ENCODE results near the gene LCAT. TPM values are rescaled to one million over a fixed set of nuclear protein-coding genes. Genes with fewer than 3 reads are reported as not detected.
A peak's percentile ranks its signal among the peaks of the same experiment; 100 is the strongest.

Gene LCAT
- total and polyA plus RNA-seq, 9 donors = 12.5 to 30.0 (median 25.5) TPM

DNA sequence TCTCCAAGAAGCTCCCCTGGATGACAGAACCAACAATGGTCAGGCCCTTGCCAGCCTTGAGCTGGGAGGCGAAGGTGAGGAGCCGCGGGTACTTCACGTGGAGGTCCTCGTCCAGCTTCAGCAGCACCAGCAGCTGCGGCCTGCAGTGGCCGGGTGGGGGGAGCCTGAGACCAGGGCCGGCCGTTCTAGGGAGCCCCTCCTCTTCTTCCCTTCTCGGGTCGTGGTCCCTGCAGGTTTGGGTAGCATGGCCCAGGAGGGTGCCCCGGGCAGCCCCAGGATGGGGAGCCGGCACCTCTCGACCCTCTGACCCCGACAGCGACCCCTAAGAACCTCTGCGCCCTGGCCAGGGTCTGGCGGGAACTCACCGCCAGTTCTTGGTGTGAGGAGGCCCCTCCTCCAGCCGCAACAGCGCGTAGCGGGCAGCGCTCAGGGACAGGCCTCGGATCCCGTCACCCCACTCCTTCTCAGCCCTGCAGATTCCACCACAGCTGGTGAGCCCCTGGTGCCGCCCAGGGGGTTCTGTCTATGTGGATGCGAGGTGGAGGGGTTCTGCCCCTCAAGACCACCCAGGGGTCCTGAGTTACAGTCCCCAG, 3.1 kb upstream of the LCAT start:
- H3K27ac ChIP-seq (ENCODE audit: low read length) = no peak overlapping the region
- H3K9me3 ChIP-seq (replicated peaks; ENCODE audit: control insufficient read depth, low read depth, low read length) = no peaks in the 10 kb centered on the region
- 89% methylated on average over 20 of the region's 28 CpGs for WGBS (ENCODE audit: insufficient coverage)
- H3K4me3 ChIP-seq (ENCODE audit: low read length) = no peak overlapping the region
- H3K4me1 ChIP-seq (ENCODE audit: control insufficient read depth, insufficient read depth, low read length) = peaks cover 40% of the 10 kb centered on the region
- no peak for DNase-seq
- H3K27me3 ChIP-seq (ENCODE audit: control insufficient read depth, insufficient read depth, low read length) = no peaks in the 10 kb centered on the region
- H3K36me3 ChIP-seq (ENCODE audit: control insufficient read depth, insufficient read depth, low read length) = peaks cover 98% of the 10 kb centered on the region

DNA sequence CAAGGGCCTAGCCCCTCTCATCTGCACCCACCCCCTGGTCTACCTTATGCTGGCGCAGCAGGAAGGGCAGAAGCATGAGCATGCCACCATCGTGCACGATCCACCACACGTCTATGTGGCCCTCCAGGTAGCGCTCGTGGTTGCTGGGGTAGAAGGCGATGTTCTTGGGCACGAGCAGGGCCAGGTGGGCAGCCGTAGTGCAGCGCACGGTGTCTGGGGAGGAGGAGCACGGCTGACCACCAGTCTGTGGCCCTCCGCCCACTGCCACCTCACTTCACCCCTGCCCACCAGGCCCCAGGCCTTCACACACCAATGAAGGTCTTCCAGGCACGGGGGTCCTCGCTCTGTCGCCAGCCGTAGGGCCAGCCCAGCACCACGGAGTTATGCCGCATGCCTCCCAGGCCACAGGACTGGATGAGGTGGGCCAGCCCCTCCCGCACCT, 2.2 kb upstream of the LCAT start:
- WGBS (ENCODE audit: insufficient coverage) = 88% methylated on average over 18 of the region's 20 CpGs

DNA sequence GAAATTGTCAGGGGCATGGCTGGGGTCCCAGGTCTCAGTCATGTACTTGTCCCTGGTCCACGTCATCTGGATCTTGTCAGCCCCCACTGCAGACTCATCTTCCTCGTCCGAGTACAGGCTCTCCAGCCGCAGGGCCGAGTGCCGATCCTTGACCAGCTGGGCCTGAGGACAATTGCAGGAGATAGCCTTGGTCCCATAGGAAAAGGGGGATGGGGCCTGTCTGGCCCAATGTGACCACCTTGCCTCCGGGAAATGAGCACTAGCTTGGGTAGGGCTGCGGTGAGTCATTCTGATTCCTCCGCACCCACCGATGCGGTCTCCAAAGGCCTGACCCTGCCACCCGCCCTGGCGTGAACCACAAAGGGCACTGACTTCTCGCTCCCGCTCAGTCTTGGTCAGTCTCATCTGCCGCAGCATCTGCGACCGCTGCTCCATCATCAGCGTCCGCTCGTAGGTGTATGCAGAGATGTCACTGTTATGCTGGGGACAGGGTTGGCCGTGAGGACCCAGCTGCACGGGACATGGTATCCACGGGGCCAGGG, 1.5 kb upstream of the LCAT start:
- DNase-seq = no peak
- H3K36me3 ChIP-seq (ENCODE audit: control insufficient read depth, insufficient read depth, low read length) = peaks cover 93% of the 10 kb centered on the region
- peaks cover 24% of the 10 kb centered on the region for H3K4me1 ChIP-seq (ENCODE audit: control insufficient read depth, insufficient read depth, low read length)
- H3K27ac ChIP-seq (ENCODE audit: low read length) = peak overlapping the region; percentile 13
- H3K4me3 ChIP-seq (ENCODE audit: low read length) = no peak overlapping the region
- no peaks in the 10 kb centered on the region for H3K27me3 ChIP-seq (ENCODE audit: control insufficient read depth, insufficient read depth, low read length)
- H3K9me3 ChIP-seq (replicated peaks; ENCODE audit: control insufficient read depth, low read depth, low read length) = no peaks in the 10 kb centered on the region
- 85% methylated on average over 18 of the region's 24 CpGs for WGBS (ENCODE audit: insufficient coverage)

More for the DNA sequence above, 2.2 kb upstream of the LCAT start:
- DNase-seq = no peak
- Histone ChIP-seq H3K4me1 (ENCODE audit: control insufficient read depth, insufficient read depth, low read length) (peaks cover 31% of the 10 kb centered on the region), H3K4me3 (ENCODE audit: low read length) (no peak overlapping the region), H3K27me3 (ENCODE audit: control insufficient read depth, insufficient read depth, low read length) (no peaks in the 10 kb centered on the region), H3K27ac (ENCODE audit: low read length) (no peak overlapping the region), H3K36me3 (ENCODE audit: control insufficient read depth, insufficient read depth, low read length) (peaks cover 98% of the 10 kb centered on the region), H3K9me3 (replicated peaks; ENCODE audit: control insufficient read depth, low read depth, low read length) (no peaks in the 10 kb centered on the region)

DNA sequence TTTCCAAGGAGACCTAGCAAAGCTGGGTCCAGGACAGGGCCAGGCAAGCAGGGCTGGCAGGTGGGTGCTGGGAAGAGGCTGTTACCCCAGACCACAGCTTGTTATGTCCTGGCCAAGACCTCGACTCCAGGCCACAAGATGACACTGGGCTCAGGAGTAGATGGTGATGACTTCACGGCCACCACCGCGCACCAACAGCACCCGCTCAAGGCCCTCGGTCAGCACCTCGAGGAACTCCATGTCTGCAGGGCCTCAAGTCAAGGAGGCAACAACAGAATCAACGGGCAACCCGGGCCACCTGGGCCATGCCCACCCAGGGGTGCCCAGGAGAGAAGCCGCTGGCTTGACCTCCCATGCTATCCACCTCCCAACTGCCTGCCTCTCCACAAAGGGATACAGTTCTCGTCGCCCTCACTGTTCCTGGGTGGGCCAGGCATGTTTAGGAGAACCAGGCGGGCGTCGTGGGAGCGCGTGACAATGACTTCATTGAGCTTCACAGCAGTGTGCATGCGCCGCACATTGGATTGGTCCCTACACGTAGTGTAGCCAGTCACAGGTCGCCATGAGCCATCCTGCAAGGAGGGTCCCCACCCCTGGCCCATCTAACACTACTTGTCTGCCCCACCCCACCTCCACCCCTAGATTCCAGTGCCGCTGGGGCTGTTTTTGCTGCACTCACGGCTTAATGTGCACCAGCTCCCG, 921 bp upstream of the LCAT start:
- WGBS (ENCODE audit: insufficient coverage) = 86% methylated on average over 23 of the region's 24 CpGs
- H3K4me1 ChIP-seq (ENCODE audit: control insufficient read depth, insufficient read depth, low read length) = peaks cover 24% of the 10 kb centered on the region
- no peaks in the 10 kb centered on the region for H3K27me3 ChIP-seq (ENCODE audit: control insufficient read depth, insufficient read depth, low read length)
- peaks cover 88% of the 10 kb centered on the region for H3K36me3 ChIP-seq (ENCODE audit: control insufficient read depth, insufficient read depth, low read length)
- no peak for DNase-seq
- H3K4me3 ChIP-seq (ENCODE audit: low read length) = no peak overlapping the region
- H3K27ac ChIP-seq (ENCODE audit: low read length) = peak overlapping the region; percentile 85
- H3K9me3 ChIP-seq (replicated peaks; ENCODE audit: control insufficient read depth, low read depth, low read length) = no peaks in the 10 kb centered on the region

DNA sequence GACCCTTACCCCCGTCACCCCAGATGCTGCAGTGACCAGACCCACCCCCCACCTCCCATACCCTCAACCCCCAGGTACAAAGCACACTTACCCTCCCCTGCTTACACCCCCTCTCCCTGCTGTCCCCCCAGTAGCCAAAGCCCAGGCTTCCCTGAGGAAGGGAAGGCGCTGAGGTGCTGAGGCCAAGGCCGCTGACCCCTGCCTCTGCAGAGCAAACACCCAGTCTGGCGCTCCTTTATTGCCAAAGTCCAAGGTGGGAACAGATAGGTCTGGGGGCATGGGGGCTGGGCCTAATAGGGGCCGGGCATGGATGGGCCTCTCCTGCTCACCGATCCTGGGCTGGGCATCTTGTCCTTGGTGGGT, 683 bp downstream of the LCAT start:
- peaks cover 24% of the 10 kb centered on the region for H3K4me1 ChIP-seq (ENCODE audit: control insufficient read depth, insufficient read depth, low read length)
- DNase-seq = no peak
- 81% methylated on average over 5 of the region's 6 CpGs for WGBS (ENCODE audit: insufficient coverage)
- no peaks in the 10 kb centered on the region for H3K27me3 ChIP-seq (ENCODE audit: control insufficient read depth, insufficient read depth, low read length)
- no peak overlapping the region for H3K4me3 ChIP-seq (ENCODE audit: low read length)
- H3K27ac ChIP-seq (ENCODE audit: low read length) = peak overlapping the region; percentile 85
- H3K9me3 ChIP-seq (replicated peaks; ENCODE audit: control insufficient read depth, low read depth, low read length) = no peaks in the 10 kb centered on the region
- H3K36me3 ChIP-seq (ENCODE audit: control insufficient read depth, insufficient read depth, low read length) = peaks cover 81% of the 10 kb centered on the region

DNA sequence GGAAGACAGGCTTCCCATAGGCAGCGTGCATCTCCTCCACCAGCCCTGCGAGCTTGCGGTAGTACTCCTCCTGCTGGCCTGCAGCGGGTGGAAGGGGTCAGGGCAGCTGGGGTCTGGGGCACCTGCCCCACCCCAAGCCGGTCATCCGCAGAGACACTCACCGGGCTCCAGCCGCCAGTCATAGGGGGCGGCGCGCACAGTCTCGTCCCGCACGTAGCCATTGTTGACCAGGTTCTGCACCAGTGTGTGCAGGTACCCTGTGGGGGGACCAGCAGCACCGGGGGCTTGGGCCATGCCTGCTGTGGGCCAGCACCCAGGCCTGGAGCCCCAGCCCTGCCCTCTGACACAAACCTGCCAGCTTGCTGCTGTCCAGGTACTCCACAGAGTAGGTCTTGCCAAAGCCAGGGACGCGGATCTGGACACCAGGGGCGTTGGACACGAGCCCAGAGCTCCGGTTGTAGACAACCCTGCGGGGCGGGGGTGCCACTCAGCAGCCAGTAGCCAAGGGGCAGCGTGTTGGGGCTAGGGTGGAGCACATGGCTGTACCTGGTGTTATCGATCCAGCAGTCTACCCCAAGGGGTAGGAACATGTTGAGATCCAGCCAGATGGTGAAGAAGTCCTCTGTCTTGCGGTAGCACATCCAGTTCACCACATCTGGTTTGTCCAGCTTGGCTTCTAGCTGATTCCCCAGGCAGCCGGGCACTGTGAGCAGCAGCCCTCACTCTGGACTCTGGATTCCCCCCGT, 1.2 kb downstream of the LCAT start:
- no peak for DNase-seq
- WGBS (ENCODE audit: insufficient coverage) = 83% methylated on average over 25 of the region's 27 CpGs
- Histone ChIP-seq H3K9me3 (replicated peaks; ENCODE audit: control insufficient read depth, low read depth, low read length) (no peaks in the 10 kb centered on the region), H3K4me3 (ENCODE audit: low read length) (no peak overlapping the region), H3K27ac (ENCODE audit: low read length) (no peak overlapping the region), H3K36me3 (ENCODE audit: control insufficient read depth, insufficient read depth, low read length) (peaks cover 75% of the 10 kb centered on the region), H3K27me3 (ENCODE audit: control insufficient read depth, insufficient read depth, low read length) (no peaks in the 10 kb centered on the region), H3K4me1 (ENCODE audit: control insufficient read depth, insufficient read depth, low read length) (peaks cover 24% of the 10 kb centered on the region)

DNA sequence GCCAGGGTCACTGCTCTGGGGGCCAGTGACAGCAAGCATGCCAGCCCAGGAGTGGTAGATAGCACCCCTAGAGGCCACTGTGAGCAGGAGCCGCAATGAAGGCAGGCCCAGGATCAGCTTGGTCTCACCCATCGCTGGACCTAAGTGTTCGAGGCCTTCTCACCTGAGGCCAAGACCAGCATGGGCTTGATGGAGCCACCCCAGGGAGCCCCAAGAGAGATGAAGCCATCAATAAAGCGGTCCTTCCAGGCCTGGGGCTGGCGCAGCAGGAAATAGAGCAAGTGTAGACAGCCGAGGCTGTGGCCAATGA, 1.8 kb downstream of the LCAT start:
- DNase-seq = no peak
- H3K4me3 ChIP-seq (ENCODE audit: low read length) = no peak overlapping the region
- no peaks in the 10 kb centered on the region for H3K27me3 ChIP-seq (ENCODE audit: control insufficient read depth, insufficient read depth, low read length)
- H3K9me3 ChIP-seq (replicated peaks; ENCODE audit: control insufficient read depth, low read depth, low read length) = no peaks in the 10 kb centered on the region
- peaks cover 26% of the 10 kb centered on the region for H3K4me1 ChIP-seq (ENCODE audit: control insufficient read depth, insufficient read depth, low read length)
- no peak overlapping the region for H3K27ac ChIP-seq (ENCODE audit: low read length)
- WGBS (ENCODE audit: insufficient coverage) = 54% methylated on average over 6 of the region's 6 CpGs
- H3K36me3 ChIP-seq (ENCODE audit: control insufficient read depth, insufficient read depth, low read length) = peaks cover 70% of the 10 kb centered on the region

DNA sequence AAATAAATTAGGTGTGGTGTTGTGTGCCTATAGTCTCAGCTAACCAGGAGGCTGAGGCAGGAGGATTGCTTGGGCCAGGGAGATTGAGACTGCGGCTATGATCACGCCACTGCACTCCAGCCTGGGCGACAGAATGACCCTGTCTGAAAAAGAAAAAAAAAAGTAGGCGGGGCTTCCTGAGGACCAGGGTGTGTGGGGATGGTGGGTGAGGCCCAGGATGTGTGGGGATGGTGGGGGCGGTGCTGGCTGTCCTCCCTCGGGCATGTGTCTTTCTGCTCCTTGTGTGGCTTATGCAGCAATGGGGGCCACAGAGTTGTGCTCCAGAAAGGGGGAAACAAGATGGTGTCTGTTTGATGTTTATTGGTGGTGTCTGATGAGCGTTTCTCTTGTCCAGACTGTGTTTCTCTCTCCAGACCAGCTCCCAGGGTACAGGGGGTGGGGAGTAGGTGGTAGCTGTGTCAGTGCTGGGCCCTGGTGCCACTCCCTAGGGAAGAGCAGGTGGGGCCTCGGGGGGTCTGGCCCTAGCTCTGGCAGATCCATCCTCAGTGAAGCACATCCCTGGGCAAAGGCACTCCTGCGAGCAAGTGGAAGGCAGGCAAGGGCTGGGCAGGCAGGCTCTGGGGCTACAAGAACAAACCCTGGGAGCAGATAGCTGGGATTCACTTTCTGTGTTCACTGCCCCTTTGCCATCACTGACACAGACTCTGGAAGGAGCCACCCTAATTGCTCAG, 2.3 kb downstream of the LCAT start:
- 75% methylated on average over 9 of the region's 9 CpGs for WGBS (ENCODE audit: insufficient coverage)
- peaks cover 65% of the 10 kb centered on the region for H3K36me3 ChIP-seq (ENCODE audit: control insufficient read depth, insufficient read depth, low read length)

DNA sequence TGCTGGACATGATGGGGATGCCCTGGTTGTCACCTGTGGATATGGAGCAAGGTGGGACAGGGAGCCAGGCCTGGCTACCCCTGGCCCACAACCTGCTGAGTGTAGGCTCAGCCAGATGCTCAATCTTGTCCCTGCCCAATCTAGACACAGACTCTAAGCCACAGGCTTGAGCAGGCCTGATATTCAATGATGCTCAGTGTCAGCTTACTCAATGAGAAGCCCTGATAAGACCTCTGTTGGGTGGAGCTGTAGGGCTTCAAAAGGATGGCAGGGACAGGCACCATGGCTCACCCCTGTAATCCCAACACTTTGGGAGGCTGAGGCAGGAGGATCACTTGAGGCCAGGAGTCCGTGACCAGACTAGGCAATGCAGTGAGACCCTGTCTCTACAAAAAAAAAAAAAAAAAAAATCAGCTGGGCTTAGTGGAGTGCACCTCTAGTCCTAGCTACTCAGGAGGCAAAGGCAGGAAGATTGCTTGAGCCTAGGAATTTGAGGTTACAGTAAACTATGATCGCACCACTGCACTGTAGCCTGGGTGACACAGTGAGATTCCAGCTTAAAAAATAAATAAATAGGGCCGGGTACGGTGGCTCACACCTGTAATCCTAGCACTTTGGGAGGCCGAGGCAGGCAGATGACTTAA, 3.4 kb downstream of the LCAT start:
- Histone ChIP-seq H3K27me3 (ENCODE audit: control insufficient read depth, insufficient read depth, low read length) (no peaks in the 10 kb centered on the region), H3K4me1 (ENCODE audit: control insufficient read depth, insufficient read depth, low read length) (peaks cover 31% of the 10 kb centered on the region), H3K4me3 (ENCODE audit: low read length) (no peak overlapping the region), H3K9me3 (replicated peaks; ENCODE audit: control insufficient read depth, low read depth, low read length) (no peaks in the 10 kb centered on the region), H3K27ac (ENCODE audit: low read length) (no peak overlapping the region), H3K36me3 (ENCODE audit: control insufficient read depth, insufficient read depth, low read length) (peaks cover 54% of the 10 kb centered on the region)
- DNase-seq = no peak
- 85% methylated on average over 4 of the region's 5 CpGs for WGBS (ENCODE audit: insufficient coverage)

More for the DNA sequence above, 2.3 kb downstream of the LCAT start:
- DNase-seq = no peak
- Histone ChIP-seq H3K27ac (ENCODE audit: low read length) (no peak overlapping the region), H3K4me3 (ENCODE audit: low read length) (no peak overlapping the region), H3K4me1 (ENCODE audit: control insufficient read depth, insufficient read depth, low read length) (peaks cover 31% of the 10 kb centered on the region), H3K9me3 (replicated peaks; ENCODE audit: control insufficient read depth, low read depth, low read length) (no peaks in the 10 kb centered on the region), H3K27me3 (ENCODE audit: control insufficient read depth, insufficient read depth, low read length) (no peaks in the 10 kb centered on the region)

All from muscle of leg (tissue), 11 donors.